Upper lobe of left lung (tissue), 6 donors: Measurements from ENCODE around the gene GALNT14. TPM values are rescaled to one million over a fixed set of nuclear protein-coding genes. Genes with fewer than 3 reads are reported as not detected.
A peak's percentile ranks its signal among the peaks of the same experiment; 100 is the strongest.

Source experiments
- ATAC-seq, 2 donors: fragments of 200-7000 bp; cut with Tn5 transposase; one replicate each; pipeline ENCODE4 v1.9.1; 2022; ENCODE audit warnings: mild to moderate bottlenecking in 2 of 2, moderate library complexity in 2 of 2; ENCODE audit not compliant: low FRiP score in 2 of 2
- DNase-seq, 2 donors: peaks; one replicate each; pipeline ENCODE4 v3.0.0-alpha.2; 2019 to 2020
- H3K27ac ChIP-seq, 4 donors: fragments of 200-600 bp; sonication (generic); one replicate each; pipeline ENCODE4 v1.5.1; 2016 to 2019
- H3K27me3 ChIP-seq, 4 donors: fragments of 200-600 bp; sonication (generic); one replicate each; pipeline ENCODE4 v1.5.1; 2017 to 2019
- H3K36me3 ChIP-seq, 4 donors: fragments of 200-600 bp; sonication (generic); one replicate each; pipeline ENCODE4 v1.5.1; 2016 to 2019
- H3K4me1 ChIP-seq, 4 donors: fragments of 200-600 bp; sonication (generic); one replicate each; pipeline ENCODE4 v1.5.1; 2018 to 2019
- H3K4me3 ChIP-seq, 4 donors: fragments of 200-600 bp; sonication (generic); one replicate each; pipeline ENCODE4 v1.5.1; 2017 to 2019; ENCODE audit warnings: mild to moderate bottlenecking in 2 of 4, moderate library complexity in 1 of 4
- H3K9me3 ChIP-seq, 4 donors: fragments of 200-600 bp; sonication (generic); one replicate each; pipeline ENCODE4 v1.5.1; 2018 to 2019
- CTCF ChIP-seq, 6 experiments: fragments of 450-650 bp in 4 of 6; fragments of 200-600 bp in 2 of 6; sonication (generic) in 2 of 6; IDR thresholded peaks; one replicate each; pipeline ENCODE4 v1.5.1; 2016 to 2019; ENCODE audit warnings: antibody characterized with exemption in 6 of 6
- EP300 ChIP-seq, 4 donors: sonication (generic); formaldehyde crosslinking; IDR thresholded peaks; one replicate each; pipeline ENCODE4 v1.5.1; 2017; ENCODE audit warnings: antibody characterized with exemption in 4 of 4, control low read depth in 2 of 4
- POLR2A ChIP-seq, 4 donors: fragments of 450-650 bp; IDR thresholded peaks; one replicate each; pipeline ENCODE4 v1.5.1; 2016 to 2017; ENCODE audit warnings: antibody characterized with exemption in 4 of 4, mild to moderate bottlenecking in 2 of 4
- POLR2AphosphoS5 ChIP-seq, 2 donors: sonication (generic); formaldehyde crosslinking; IDR thresholded peaks; one replicate each; pipeline ENCODE4 v1.5.1; 2017; ENCODE audit warnings: antibody characterized with exemption in 2 of 2
- WGBS, 2 donors: methylation state at CpG; one replicate each; pipeline ENCODE4 v1.1.5; 2017 to 2018; 5-methylcytosine and 5-hydroxymethylcytosine counted together
- total RNA-seq, 6 donors: library from RNA; depleted of rRNA in 4 of 6; stranded (reverse); fragments of >200 nt in 4 of 6; gene quantifications; one replicate each; pipeline versions ENCODE4 v1.1.0 to v1.2.1, GENCODE V29; 2016 to 2021
- donor health status: DM: no; HTN: no; CAD: no; lungs with moderate emphysema.
- donor health status: DM: no; HTN: yes; CAD: no; lungs with severe emphysema.

Gene GALNT14
- total RNA-seq, 6 donors from 2014 or later, result 0.98 to 2.6 (median 1.4) TPM; not detected in 1

GRCh38 chr2:30862054-30862651 is 276.1 kb downstream of the GALNT14 start:
- ATAC-seq (peak in 1 of 2 donors; percentile 43), DNase-seq (peak in 1 of 2 donors; percentile 66)
- no peak overlapping the region for H3K27ac ChIP-seq
- no peak overlapping the region for H3K4me3 ChIP-seq
- H3K9me3 ChIP-seq, result no peaks in the 10 kb centered on the region
- TF ChIP-seq CTCF (IDR thresholded peaks at IDR 0.05) (peak in 4 of 6 experiments; percentile 21 to 47 (median 30)), EP300 (IDR thresholded peaks at IDR 0.05) (no peak)
- WGBS, 2 donors, result 60% methylated on average over 3 of the region's 3 CpGs
- H3K4me1 ChIP-seq, result no peaks in the 10 kb centered on the region
- no peaks in the 10 kb centered on the region for H3K36me3 ChIP-seq
- no peaks in the 10 kb centered on the region for H3K27me3 ChIP-seq

- no peak for TF ChIP-seq POLR2A (IDR thresholded peaks at IDR 0.05)
- TF ChIP-seq CTCF (IDR thresholded peaks at IDR 0.05), result no peak
- TF ChIP-seq POLR2AphosphoS5 (IDR thresholded peaks at IDR 0.05), result no peak
- TF ChIP-seq EP300 (IDR thresholded peaks at IDR 0.05), result no peak
- Histone ChIP-seq H3K4me3 (no peak overlapping the region), H3K9me3 (no peaks in the 10 kb centered on the region), H3K4me1 (no peaks in the 10 kb centered on the region), H3K27me3 (no peaks in the 10 kb centered on the region), H3K27ac (no peak overlapping the region), H3K36me3 (no peaks in the 10 kb centered on the region)
- DNase-seq (no peak), ATAC-seq (no peak)
- 71 to 81% methylated on average over 4 of the region's 4 CpGs for WGBS, 2 donors
Measured at GRCh38 chr2:30860726-30861125, 277.5 kb downstream of the GALNT14 start.

Other genes starting within 250 kb of the GALNT14 start
- 1 to 10 TPM in 1 of 6 donors, under 1 TPM in 5; 0.11 to 1.0 (median 0.27) TPM for gene CAPN14, start 79.1 kb upstream of the GALNT14 start, total RNA-seq
- gene EHD3, start 95.7 kb upstream of the GALNT14 start, total RNA-seq, result 10 to 100 TPM in 1 of 6 donors, 1 to 10 TPM in 5; 3.7 to 12.5 (median 7.3) TPM